ENCODE measurements around the gene SCIN.

The SCIN gene

DNA sequence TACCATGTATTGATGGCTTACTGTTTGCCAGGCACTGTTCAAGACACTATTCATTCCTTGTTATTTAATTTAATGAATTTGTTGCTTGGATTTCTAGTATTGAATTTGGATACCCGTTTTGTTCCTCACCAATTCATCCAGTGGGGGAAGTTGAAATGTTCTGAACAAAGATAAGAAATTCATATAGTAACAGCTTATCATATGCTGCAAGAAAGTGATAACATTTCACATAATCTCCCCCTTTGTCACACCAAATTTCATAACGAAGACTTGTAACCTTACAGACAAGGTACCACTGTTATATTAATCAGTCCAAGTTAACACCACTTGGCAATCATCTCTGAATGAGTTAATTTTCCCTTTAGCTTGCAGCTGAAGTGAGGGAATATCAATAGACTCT is 42.1 kb downstream of the SCIN start:
- H3K79me2 ChIP-seq (ENCODE audit: insufficient read depth, low read depth) = no peaks in the 10 kb centered on the region
- H3K36me3 ChIP-seq (ENCODE audit: insufficient read depth) = no peaks in the 10 kb centered on the region
- H4K20me1 ChIP-seq (ENCODE audit: insufficient read depth) = no peaks in the 10 kb centered on the region
- H3K9ac ChIP-seq = no peak overlapping the region
- no peak overlapping the region for H3K27ac ChIP-seq
- H2AFZ ChIP-seq (ENCODE audit: low read depth) = no peak overlapping the region
- H3K4me3 ChIP-seq (IDR thresholded peaks at IDR 0.05; ENCODE audit: insufficient read depth, low read depth, low read length) = no peak overlapping the region
- H3K4me1 ChIP-seq (ENCODE audit: low read depth, poor library complexity, severe bottlenecking) = no peaks in the 10 kb centered on the region
- H3K4me2 ChIP-seq = no peak overlapping the region
- TF ChIP-seq, protein P1, sequence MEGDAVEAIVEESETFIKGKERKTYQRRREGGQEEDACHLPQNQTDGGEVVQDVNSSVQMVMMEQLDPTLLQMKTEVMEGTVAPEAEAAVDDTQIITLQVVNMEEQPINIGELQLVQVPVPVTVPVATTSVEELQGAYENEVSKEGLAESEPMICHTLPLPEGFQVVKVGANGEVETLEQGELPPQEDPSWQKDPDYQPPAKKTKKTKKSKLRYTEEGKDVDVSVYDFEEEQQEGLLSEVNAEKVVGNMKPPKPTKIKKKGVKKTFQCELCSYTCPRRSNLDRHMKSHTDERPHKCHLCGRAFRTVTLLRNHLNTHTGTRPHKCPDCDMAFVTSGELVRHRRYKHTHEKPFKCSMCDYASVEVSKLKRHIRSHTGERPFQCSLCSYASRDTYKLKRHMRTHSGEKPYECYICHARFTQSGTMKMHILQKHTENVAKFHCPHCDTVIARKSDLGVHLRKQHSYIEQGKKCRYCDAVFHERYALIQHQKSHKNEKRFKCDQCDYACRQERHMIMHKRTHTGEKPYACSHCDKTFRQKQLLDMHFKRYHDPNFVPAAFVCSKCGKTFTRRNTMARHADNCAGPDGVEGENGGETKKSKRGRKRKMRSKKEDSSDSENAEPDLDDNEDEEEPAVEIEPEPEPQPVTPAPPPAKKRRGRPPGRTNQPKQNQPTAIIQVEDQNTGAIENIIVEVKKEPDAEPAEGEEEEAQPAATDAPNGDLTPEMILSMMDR (conservative IDR thresholded peaks at IDR 0.05; ENCODE audit: low read depth, low read length) = no peak
- no peaks in the 10 kb centered on the region for H3K27me3 ChIP-seq (ENCODE audit: insufficient read depth, low read depth)

DNA sequence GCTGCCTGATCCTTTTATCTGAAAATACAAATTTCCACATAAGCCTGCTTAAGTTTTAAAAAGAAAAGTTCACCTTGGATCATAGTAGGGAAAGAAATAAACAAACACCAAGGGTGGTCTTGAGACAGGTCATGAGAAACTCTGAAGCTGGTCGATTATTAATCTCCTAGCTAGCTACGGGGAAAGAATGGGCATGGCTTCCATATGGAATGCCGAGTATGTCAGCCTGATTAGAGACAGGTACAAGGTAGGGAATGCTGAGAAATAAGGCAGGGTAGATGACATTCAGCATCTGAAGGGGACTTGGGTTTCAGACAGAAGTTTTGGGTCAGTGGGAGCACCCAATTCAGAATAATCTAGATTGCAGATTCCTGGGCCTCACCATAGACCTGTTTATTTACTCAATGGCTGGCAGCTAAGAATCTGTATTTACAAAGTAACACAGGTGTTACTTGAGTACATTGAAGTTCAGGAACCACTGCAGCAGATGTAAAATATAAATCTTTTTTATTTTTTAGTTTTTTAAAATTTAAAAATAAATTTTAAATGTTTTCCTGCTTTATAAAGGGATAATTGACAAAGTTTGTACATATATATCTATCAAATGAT is 49.0 kb downstream of the SCIN start:
- Histone ChIP-seq H3K9ac (no peak overlapping the region), H3K4me1 (ENCODE audit: low read depth, poor library complexity, severe bottlenecking) (no peaks in the 10 kb centered on the region), H3K36me3 (ENCODE audit: insufficient read depth) (no peaks in the 10 kb centered on the region), H2AFZ (ENCODE audit: low read depth) (no peak overlapping the region), H3K27ac (no peak overlapping the region), H3K79me2 (ENCODE audit: insufficient read depth, low read depth) (no peaks in the 10 kb centered on the region), H3K4me3 (IDR thresholded peaks at IDR 0.05; ENCODE audit: insufficient read depth, low read depth, low read length) (no peak overlapping the region), H4K20me1 (ENCODE audit: insufficient read depth) (no peaks in the 10 kb centered on the region), H3K4me2 (no peak overlapping the region), H3K27me3 (ENCODE audit: insufficient read depth, low read depth) (no peaks in the 10 kb centered on the region)
- TF ChIP-seq, protein P1 (conservative IDR thresholded peaks at IDR 0.05; ENCODE audit: low read depth, low read length) = no peak

DNA sequence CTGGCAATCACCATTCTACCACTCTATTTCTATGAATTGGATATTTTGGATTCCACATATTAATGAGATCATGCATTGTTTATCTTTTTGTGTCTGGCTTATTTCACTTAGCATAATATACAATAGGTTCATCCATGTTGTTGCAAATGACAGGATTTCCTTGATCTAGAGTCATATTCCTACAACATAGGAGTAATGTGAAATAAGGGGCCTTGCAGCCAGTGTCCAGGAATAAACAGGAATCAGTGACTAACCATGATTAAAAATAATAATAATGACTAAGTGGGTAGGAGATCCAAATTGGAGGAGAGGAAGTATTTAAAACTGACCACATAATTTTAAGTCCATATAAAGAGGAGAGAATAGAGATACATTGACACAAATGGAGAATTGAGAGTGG is 49.9 kb downstream of the SCIN start:
- Histone ChIP-seq H3K4me3 (IDR thresholded peaks at IDR 0.05; ENCODE audit: insufficient read depth, low read depth, low read length) (no peak overlapping the region), H3K4me2 (no peak overlapping the region), H4K20me1 (ENCODE audit: insufficient read depth) (no peaks in the 10 kb centered on the region), H3K27me3 (ENCODE audit: insufficient read depth, low read depth) (no peaks in the 10 kb centered on the region), H2AFZ (ENCODE audit: low read depth) (no peak overlapping the region), H3K4me1 (ENCODE audit: low read depth, poor library complexity, severe bottlenecking) (no peaks in the 10 kb centered on the region), H3K36me3 (ENCODE audit: insufficient read depth) (no peaks in the 10 kb centered on the region), H3K79me2 (ENCODE audit: insufficient read depth, low read depth) (no peaks in the 10 kb centered on the region), H3K27ac (no peak overlapping the region), H3K9ac (no peak overlapping the region)
- TF ChIP-seq, protein P1 (conservative IDR thresholded peaks at IDR 0.05; ENCODE audit: low read depth, low read length) = no peak

DNA sequence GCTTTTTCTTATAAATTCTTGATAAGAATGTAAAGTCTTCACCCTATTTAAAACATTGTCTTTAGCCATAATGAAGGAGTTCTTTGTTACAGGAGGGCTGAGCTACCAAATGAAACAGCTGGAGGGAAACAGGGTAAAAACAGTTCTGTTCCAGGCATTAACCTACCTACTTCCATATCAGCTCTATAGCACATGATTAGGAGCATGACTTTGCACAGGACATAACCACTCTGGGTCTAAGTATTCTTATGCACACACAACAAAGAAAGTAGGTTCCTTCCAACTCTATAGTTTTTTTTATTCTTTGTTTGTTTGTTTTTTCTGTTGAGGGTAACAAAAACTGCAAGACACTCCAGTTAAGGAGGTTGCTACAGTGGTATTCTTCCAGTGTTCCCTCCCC is 52.7 kb downstream of the SCIN start:
- Histone ChIP-seq H3K36me3 (ENCODE audit: insufficient read depth) (no peaks in the 10 kb centered on the region), H3K9ac (no peak overlapping the region), H3K4me2 (no peak overlapping the region), H3K4me3 (IDR thresholded peaks at IDR 0.05; ENCODE audit: insufficient read depth, low read depth, low read length) (no peak overlapping the region), H3K27me3 (ENCODE audit: insufficient read depth, low read depth) (no peaks in the 10 kb centered on the region), H2AFZ (ENCODE audit: low read depth) (no peak overlapping the region), H4K20me1 (ENCODE audit: insufficient read depth) (no peaks in the 10 kb centered on the region), H3K27ac (no peak overlapping the region), H3K79me2 (ENCODE audit: insufficient read depth, low read depth) (no peaks in the 10 kb centered on the region), H3K4me1 (ENCODE audit: low read depth, poor library complexity, severe bottlenecking) (no peaks in the 10 kb centered on the region)
- TF ChIP-seq, protein P1 (conservative IDR thresholded peaks at IDR 0.05; ENCODE audit: low read depth, low read length) = no peak
